PC-3 (cell line): ENCODE measurements around the gene OR5F1. TPM values are rescaled to one million over a fixed set of nuclear protein-coding genes. Genes with fewer than 3 reads are reported as not detected.

ENCODE experiments used
- ATAC-seq: fragments of 200-7000 bp; cut with Tn5 transposase; 2 replicates; pipeline ENCODE4 v1.9.1; 2020; ENCODE audit warnings: mild to moderate bottlenecking, moderate library complexity
- BruUV-seq: library from RNA; stranded (reverse); fragments of 400-500 nt; replicated peaks from 2 replicates; lab custom pipeline; 2021; lab: Mats Ljungman, UMichigan
- CTCF ChIA-PET: fragments of 300-600 bp; sonication (Branson Sonifier 250); formaldehyde crosslinking; loops from one replicate; lab custom pipeline; 2022; ENCODE audit warnings: antibody characterized with exemption; lab: Charles Lee
- POLR2A ChIA-PET: fragments of 300-600 bp; sonication (Branson Sonifier 250); formaldehyde crosslinking; loops from one replicate; lab custom pipeline; 2022; ENCODE audit warnings: antibody characterized with exemption; ENCODE audit not compliant: unreplicated experiment; lab: Charles Lee
- DNase-seq: peaks from one replicate; pipeline ENCODE4 v3.0.0-alpha.2; 2015
- H2AFZ ChIP-seq: fragments of 300-600 bp; sonication (generic); 2 replicates; pipeline ENCODE4 v1.6.0; 2016; ENCODE audit warnings: antibody characterized with exemption, low read length
- H3F3A ChIP-seq: fragments of 300-600 bp; sonication (generic); one replicate; pipeline ENCODE4 v1.6.0; 2017; ENCODE audit warnings: antibody characterized with exemption, low read length, control low read depth, mild to moderate bottlenecking; ENCODE audit not compliant: unreplicated experiment
- H3K27ac ChIP-seq: fragments of 300-600 bp; sonication (generic); 2 replicates; pipeline ENCODE4 v1.5.1; 2016; ENCODE audit warnings: mild to moderate bottlenecking, low read length
- H3K27me3 ChIP-seq: fragments of 300-600 bp; sonication (generic); 2 replicates; pipeline ENCODE4 v1.6.1; 2016; ENCODE audit warnings: low read length, mixed read lengths
- H3K36me3 ChIP-seq: fragments of 300-600 bp; sonication (generic); 2 replicates; pipeline ENCODE4 v1.6.1; 2016; ENCODE audit warnings: low read depth, mixed run types, low read length, mixed read lengths
- H3K4me1 ChIP-seq: fragments of 300-600 bp; sonication (generic); 2 replicates; pipeline ENCODE4 v1.5.1; 2016; ENCODE audit warnings: low read length; ENCODE audit not compliant: insufficient read depth
- H3K4me2 ChIP-seq: fragments of 300-600 bp; sonication (generic); 2 replicates; pipeline ENCODE4 v1.6.0; 2016; ENCODE audit warnings: low read length
- H3K4me3 ChIP-seq: fragments of 300-600 bp; sonication (generic); 2 replicates; pipeline ENCODE4 v1.5.1; 2016; ENCODE audit warnings: mild to moderate bottlenecking, low read length, mixed read lengths
- H3K79me2 ChIP-seq: fragments of 300-600 bp; sonication (generic); 2 replicates; pipeline ENCODE4 v1.6.1; 2017; ENCODE audit warnings: low read length, mixed read lengths
- H3K9ac ChIP-seq: fragments of 300-600 bp; sonication (generic); 2 replicates; pipeline ENCODE4 v1.6.0; 2016; ENCODE audit warnings: mild to moderate bottlenecking, low read length
- H3K9me2 ChIP-seq: fragments of 300-600 bp; sonication (generic); replicated peaks from 2 replicates; pipeline ENCODE4 v1.6.1; 2016; ENCODE audit warnings: mixed run types, low read length, mixed read lengths
- H3K9me3 ChIP-seq: fragments of 300-600 bp; sonication (generic); 2 replicates; pipeline ENCODE4 v1.6.1; 2016; ENCODE audit warnings: low read length, mixed read lengths
- H4K20me1 ChIP-seq: fragments of 300-600 bp; sonication (generic); 2 replicates; pipeline ENCODE4 v1.6.1; 2016; ENCODE audit warnings: low read length, mixed read lengths
- CTCF ChIP-seq: fragments of 300-600 bp; sonication (generic); conservative IDR thresholded peaks from 2 replicates; pipeline ENCODE4 v1.5.1; 2017; ENCODE audit warnings: antibody characterized with exemption, low read depth, mild to moderate bottlenecking, low read length
- EZH2 ChIP-seq: fragments of 300-600 bp; sonication (generic); IDR thresholded peaks from one replicate; pipeline ENCODE4 v1.6.1; 2017; ENCODE audit warnings: antibody characterized with exemption, mild to moderate bottlenecking, low read length; ENCODE audit not compliant: unreplicated experiment
- EZH2phosphoT487 ChIP-seq: fragments of 300-600 bp; sonication (generic); IDR thresholded peaks from 2 replicates; pipeline ENCODE4 v1.6.1; 2018; ENCODE audit warnings: mild to moderate bottlenecking, antibody characterized with exemption, low read length, borderline replicate concordance
- intact Hi-C: fragments of 100-400 bp; cut with micrococcal nuclease; formaldehyde crosslinking; loops from 2 replicates; pipeline ENCODE4 v1.9.0; 2023
- total RNA-seq: library from RNA; depleted of rRNA; stranded (reverse); fragments of >200 nt; gene quantifications from 2 replicates; pipeline ENCODE4 v1.2.3, GENCODE V29; 2014

Gene OR5F1
- total RNA-seq, 1 experiment from 2014 or later = not detected

DNA sequence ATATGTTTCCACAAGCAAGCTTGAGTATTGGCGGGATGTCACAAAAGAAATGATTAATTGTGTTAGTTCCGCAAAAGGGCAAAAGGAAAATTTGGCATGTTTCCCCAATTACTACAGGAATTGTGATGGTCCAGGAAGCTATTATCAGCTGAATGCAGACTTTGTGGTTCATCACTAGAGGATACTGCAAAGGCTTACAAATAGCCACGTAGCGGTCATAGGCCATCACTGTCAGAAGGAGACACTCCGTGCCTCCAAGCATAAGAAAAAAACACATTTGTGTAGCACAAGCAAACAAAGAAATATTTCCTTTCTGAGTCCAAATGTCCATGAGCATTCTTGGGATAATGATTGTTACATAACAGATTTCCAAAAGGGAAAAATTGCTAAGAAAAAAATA lies 26.5 kb downstream of the OR5F1 start:
- no peak overlapping the region for H3K9ac ChIP-seq
- no peak overlapping the region for H3K4me2 ChIP-seq
- H3K4me3 ChIP-seq = no peak overlapping the region
- intact Hi-C loops = no loop called here
- H3K79me2 ChIP-seq = no peaks in the 10 kb centered on the region
- no peaks in the 10 kb centered on the region for H3K36me3 ChIP-seq
- ChIA-PET CTCF (no interaction called here), POLR2A (no interaction called here)
- H3K9me3 ChIP-seq = no peaks in the 10 kb centered on the region
- no TSS peak for BruUV-seq
- no peak for TF ChIP-seq EZH2phosphoT487
- TF ChIP-seq EZH2 = no peak
- no peak for TF ChIP-seq CTCF
- no peaks in the 10 kb centered on the region for H3K4me1 ChIP-seq
- H3F3A ChIP-seq = no peaks in the 10 kb centered on the region
- H2AFZ ChIP-seq = no peak overlapping the region
- no peak overlapping the region for H3K27ac ChIP-seq
- no peaks in the 10 kb centered on the region for H3K9me2 ChIP-seq
- no peaks in the 10 kb centered on the region for H3K27me3 ChIP-seq
- DNase-seq = no peak
- ATAC-seq = no peak
- no peaks in the 10 kb centered on the region for H4K20me1 ChIP-seq

- H3K9me3 ChIP-seq = no peaks in the 10 kb centered on the region
- no peak overlapping the region for H2AFZ ChIP-seq
- H3K27me3 ChIP-seq = no peaks in the 10 kb centered on the region
- BruUV-seq = no TSS peak
- TF ChIP-seq EZH2phosphoT487 (no peak), CTCF (no peak), EZH2 (no peak)
- ChIA-PET POLR2A (no interaction called here), CTCF (no interaction called here)
- no peak for DNase-seq
- no peak overlapping the region for H3K4me2 ChIP-seq
- H3K79me2 ChIP-seq = no peaks in the 10 kb centered on the region
- intact Hi-C loops = no loop called here
- ATAC-seq = no peak
- H3K9ac ChIP-seq = no peak overlapping the region
- H3K4me3 ChIP-seq = no peak overlapping the region
- H3K27ac ChIP-seq = no peak overlapping the region
- no peaks in the 10 kb centered on the region for H3F3A ChIP-seq
- no peaks in the 10 kb centered on the region for H3K9me2 ChIP-seq
- H3K36me3 ChIP-seq = no peaks in the 10 kb centered on the region
- H3K4me1 ChIP-seq = no peaks in the 10 kb centered on the region
- no peaks in the 10 kb centered on the region for H4K20me1 ChIP-seq
Observed at GRCh38 chr11:55966391-55966790, 28.0 kb downstream of the OR5F1 start.

DNA sequence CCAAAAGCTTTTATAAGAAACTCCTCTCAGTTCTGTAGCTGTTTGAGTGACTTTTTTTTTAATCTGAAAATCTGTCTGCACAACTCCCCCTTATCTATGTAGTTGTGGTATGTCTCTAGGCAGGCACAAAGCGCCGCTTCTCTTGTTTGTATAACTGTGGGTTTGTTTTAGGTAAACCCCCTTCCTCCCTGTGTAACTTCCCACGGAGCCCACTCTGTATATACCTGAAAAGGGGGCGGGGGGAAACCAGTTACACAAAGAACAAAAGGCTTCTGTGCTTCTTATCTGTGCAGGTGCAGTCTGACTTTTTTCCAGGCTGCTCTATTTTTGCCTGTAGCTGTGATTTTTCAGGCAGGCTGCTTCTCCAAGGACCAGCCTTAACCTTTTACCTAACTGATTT lies 37.9 kb downstream of the OR5F1 start:
- Histone ChIP-seq H3K79me2 (no peaks in the 10 kb centered on the region), H3K4me3 (no peak overlapping the region), H3K9ac (no peak overlapping the region), H3K9me2 (no peaks in the 10 kb centered on the region), H3F3A (no peaks in the 10 kb centered on the region), H3K9me3 (peaks cover 5% of the 10 kb centered on the region; the same call in 1 of the 2 replicates), H3K36me3 (no peaks in the 10 kb centered on the region), H4K20me1 (no peaks in the 10 kb centered on the region), H3K27me3 (no peaks in the 10 kb centered on the region), H3K4me1 (no peaks in the 10 kb centered on the region), H2AFZ (no peak overlapping the region), H3K27ac (no peak overlapping the region), H3K4me2 (no peak overlapping the region)
- BruUV-seq = no TSS peak
- DNase-seq (no peak), ATAC-seq (no peak)
- CTCF ChIA-PET = no interaction called here
- POLR2A ChIA-PET = no interaction called here
- TF ChIP-seq EZH2 (no peak), EZH2phosphoT487 (no peak), CTCF (no peak)
- intact Hi-C loops = no loop called here
